ENCODE measurements around the gene OTUD1. TPM values are rescaled to one million over a fixed set of nuclear protein-coding genes. Genes with fewer than 3 reads are reported as not detected.

The OTUD1 gene
- total RNA-seq, 1 donor from 2014 or later = 20.8 TPM

DNA sequence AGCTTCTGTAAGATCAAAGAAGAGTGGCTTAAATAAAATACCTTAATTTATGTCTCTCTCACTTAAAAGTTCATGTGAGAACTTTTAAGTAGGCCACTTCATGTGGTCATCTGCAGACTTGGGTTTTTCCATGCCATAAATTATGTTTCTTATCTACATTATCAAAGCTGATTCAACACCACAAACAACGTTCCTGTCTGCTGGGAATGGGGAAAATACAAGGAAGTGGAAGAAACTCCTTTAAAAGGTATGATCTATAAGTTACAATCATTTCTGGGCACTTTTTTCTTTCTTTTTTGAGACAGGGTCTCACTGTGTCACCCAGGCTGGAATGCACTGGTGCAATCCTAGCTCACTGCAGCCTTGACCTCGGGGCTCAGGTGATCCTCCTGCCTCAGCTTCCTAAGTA is 16.9 kb upstream of the OTUD1 start:
- no peak for DNase-seq

DNA sequence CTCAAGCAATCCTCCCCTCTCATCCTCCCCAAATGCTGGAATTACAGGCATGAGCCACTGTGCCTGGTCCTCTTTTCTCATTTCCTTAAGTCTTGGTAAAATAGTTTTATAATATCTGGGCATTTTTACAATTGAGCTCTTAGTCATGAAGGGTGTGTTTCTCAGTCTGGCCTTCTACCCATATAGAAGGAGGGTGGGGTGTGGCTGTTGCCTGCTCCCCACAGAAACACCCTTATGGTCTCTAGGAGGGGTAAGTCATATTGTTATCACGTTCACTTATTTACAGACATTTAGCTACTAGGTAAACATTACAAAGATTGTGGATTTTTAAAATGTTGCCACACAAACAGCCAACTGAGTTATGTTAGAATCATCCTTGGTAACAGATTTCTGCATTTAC is 6.7 kb upstream of the OTUD1 start:
- no peak for DNase-seq

DNA sequence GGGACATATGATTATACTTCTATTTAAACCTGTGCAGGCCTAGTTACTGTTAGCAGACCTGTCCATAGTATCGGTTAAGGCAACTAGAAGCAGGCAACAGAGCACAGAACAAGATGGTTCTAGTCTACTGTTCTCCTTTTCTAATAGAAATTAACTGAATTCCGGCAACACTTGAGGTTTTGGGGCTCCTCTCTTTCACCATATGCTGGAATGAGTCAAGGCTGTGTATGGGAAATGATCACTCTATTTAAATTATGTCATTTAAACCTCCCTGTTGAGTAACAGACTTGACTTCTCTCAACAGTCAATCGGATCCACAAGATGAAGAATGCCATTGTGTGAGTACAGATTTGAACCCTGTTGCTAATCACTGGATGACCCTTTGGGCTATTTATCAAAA is 6.2 kb upstream of the OTUD1 start:
- no peak for DNase-seq

DNA sequence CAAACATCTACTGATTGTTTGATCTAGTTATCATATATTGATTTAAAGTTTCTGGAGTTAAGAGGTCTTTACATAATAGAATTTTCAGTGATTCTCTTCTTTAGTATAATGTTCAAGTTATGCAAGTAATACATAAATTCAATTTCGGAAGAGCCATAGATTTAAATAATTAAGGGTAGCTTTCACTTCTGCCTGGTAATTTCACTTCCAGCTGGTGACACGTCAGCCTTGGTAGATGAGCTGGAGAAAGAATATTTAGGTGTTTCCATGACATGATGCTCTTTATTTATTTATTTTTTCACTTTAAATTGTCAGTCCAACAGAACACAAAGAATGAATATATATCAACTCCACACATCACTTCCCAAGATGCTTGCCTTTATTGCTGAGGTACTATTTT is 5.2 kb upstream of the OTUD1 start:
- no peak for DNase-seq

DNA sequence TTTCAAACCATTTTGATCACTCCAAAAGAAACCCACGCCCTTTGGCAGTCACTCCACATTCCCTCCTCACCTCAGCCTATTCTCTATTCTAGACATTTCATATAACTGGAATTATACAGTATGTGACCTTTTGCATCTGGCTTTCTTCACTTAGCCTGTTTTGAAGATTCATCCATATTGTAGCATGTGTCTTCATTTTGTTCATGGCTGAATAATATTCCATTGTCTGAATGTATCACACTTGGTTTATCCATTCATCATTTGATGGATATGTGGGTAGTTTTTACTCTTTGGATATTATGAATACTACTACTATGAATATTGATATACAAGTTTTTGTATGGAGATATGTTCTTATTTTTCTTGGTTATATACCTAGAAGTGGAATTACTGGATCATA is 3.5 kb upstream of the OTUD1 start:
- no peak for DNase-seq

DNA sequence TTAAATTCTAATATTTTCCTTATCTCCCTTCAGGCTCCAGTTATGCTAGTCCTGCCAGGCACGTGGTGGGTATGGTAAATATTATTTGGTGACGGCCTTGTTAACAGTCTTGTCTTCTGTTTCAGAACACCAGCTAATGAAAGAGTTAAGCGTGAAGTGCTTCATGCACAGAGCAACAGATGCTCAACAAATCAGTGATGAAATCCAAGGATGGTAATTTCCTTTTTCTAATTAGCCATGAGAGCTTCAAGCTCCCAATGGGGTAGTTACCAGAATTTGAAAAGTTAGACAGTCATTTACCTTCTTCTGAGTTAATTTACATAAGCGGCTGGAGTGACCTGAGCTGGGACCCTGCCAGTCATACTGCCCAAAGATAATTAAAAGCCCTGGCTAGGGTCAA is 1.9 kb upstream of the OTUD1 start:
- no peak for DNase-seq

DNA sequence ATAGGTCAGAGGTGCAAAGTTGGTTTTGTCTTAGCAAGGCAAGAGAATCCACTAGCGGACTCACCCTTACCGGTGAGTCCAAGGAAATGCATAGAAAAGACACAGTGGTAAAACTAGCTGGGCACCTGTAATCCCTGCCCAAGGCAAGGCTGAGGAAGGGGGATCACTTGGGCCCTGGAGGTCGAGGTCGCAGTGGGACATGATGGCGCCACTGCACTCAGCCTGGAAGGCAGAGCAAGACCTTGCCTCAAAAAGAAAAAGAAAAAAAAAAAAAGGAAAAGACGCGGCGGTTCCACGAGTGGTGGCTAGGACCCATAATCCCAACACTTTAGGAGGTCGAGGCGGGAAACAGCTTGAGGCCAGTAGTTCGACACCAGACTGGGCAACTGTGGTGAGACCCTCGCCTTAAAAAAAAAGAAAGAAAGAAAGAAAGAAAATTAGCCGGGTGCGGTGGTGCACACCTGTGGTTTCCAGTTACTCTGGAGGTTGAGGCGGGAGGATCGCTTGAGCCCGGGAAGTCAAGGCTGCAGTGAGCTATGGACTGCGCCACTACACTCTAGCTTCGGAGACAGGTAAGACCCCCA is 820 bp upstream of the OTUD1 start:
- DNase-seq = no peak

DNA sequence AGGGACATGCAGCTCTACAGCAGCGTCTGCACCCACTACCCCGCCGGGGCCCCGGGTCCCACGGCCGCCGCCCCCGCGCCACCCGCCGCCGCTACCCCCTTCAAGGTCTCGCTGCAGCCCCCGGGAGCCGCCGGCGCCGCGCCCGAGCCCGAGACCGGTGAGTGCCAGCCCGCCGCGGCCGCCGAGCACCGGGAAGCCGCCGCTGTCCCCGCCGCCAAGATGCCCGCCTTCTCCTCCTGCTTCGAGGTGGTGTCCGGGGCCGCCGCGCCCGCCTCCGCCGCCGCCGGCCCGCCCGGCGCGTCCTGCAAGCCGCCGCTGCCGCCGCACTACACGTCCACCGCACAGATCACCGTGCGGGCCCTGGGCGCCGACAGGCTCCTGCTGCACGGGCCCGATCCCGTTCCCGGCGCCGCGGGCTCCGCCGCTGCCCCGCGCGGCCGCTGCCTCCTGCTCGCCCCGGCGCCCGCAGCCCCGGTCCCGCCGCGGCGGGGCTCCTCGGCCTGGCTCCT is 631 bp downstream of the OTUD1 start:
- no peak for DNase-seq

DNA sequence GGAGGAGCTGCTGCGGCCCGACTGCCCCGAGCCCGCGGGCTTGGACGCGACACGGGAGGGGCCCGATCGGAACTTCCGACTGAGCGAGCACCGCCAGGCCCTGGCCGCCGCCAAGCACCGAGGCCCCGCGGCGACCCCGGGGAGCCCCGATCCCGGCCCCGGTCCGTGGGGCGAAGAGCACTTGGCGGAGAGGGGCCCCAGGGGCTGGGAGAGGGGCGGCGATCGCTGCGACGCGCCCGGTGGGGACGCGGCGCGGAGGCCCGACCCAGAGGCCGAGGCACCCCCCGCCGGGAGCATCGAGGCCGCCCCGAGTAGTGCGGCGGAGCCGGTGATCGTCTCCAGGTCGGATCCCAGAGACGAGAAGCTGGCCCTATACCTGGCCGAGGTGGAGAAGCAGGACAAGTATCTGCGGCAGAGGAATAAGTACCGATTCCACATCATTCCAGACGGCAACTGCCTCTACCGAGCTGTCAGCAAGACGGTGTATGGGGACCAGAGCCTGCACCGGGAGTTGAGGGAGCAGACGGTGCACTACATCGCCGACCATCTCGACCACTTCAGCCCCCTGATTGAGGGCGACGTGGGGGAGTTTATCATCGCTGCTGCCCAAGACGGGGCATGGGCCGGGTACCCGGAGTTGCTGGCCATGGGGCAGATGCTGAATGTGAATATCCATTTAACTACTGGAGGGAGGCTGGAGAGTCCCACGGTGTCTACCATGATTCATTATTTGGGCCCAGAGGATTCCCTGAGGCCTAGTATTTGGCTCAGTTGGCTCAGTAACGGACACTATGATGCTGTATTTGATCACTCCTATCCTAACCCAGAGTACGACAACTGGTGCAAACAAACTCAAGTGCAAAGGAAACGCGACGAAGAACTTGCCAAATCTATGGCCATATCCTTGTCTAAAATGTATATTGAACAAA is 1.4 kb downstream of the OTUD1 start:
- no peak for DNase-seq

DNA sequence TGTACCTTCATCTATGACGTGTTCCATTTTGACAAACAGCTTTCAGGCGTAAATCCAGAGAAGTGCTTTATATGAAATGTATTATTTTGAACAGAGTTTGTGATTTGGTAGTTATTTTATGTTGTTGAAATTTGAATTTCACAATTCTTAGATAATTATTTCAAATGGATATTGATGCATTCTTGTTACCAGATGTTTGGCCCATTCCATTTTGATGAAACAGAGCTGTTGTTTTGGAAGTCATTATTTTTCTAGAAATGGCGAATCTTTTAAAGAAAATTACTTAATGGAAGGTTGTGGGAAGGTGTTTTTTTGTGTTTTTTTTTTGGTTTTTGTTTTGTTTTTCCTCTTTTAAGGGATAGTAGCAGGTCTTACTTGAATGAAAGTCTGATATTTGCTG is 2.4 kb downstream of the OTUD1 start:
- DNase-seq = peak; percentile 42

DNA sequence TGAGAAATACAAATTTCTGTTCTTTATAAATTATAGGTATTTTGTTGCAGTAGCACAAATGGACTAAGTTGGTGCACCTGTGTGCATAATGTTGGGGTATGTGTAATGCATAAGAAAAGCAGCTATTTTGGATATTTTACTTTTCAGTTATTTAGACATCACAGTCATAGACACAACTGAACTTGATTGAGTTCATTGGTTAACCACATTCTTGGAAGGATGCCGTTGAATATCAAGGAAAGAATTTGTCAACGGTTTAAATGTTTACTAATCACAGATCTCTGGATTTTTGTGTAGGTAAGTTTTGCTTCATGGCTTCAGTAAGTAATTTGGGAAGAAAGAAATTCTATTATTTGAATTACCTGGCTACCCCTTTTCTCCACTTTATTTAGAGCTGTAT is 4.1 kb downstream of the OTUD1 start:
- DNase-seq = no peak

DNA sequence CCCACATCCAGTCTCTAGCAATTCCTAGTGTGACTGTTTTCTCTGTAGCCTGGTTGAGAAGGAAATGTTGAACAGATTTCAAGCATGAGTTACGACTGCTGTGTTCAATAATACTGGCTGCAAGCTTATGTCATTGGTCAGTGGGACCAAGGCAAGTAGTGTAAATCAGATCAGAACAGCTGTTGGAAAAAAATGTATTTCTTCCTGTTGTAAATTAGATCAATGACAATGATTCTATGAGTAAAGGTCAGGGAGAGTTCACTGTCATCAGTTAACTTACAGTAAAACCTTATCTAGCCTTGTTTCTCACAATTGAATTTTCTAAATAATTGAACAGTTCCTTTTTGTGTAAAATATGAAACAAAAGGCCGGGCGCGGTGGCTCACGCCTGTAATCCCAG is 6.7 kb downstream of the OTUD1 start:
- no peak for DNase-seq

DNA sequence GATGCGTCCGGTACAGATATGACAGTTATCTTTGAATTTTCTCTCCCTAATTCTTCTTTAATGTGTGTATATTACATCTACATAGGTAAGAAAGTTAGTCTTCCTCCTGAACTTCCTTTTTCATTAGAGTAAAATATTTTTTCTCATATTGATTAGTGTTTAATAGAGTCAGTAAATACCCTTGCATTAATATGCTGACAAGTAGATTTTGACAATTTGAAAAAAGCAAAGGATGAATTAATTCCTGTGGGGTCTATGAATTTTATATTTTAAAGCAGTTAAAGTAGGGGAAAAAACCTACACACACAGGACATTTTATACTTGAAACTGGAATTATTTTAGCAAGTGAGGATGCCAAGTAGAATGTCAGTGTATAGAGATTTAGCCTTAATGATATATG is 9.4 kb downstream of the OTUD1 start:
- DNase-seq = no peak

DNA sequence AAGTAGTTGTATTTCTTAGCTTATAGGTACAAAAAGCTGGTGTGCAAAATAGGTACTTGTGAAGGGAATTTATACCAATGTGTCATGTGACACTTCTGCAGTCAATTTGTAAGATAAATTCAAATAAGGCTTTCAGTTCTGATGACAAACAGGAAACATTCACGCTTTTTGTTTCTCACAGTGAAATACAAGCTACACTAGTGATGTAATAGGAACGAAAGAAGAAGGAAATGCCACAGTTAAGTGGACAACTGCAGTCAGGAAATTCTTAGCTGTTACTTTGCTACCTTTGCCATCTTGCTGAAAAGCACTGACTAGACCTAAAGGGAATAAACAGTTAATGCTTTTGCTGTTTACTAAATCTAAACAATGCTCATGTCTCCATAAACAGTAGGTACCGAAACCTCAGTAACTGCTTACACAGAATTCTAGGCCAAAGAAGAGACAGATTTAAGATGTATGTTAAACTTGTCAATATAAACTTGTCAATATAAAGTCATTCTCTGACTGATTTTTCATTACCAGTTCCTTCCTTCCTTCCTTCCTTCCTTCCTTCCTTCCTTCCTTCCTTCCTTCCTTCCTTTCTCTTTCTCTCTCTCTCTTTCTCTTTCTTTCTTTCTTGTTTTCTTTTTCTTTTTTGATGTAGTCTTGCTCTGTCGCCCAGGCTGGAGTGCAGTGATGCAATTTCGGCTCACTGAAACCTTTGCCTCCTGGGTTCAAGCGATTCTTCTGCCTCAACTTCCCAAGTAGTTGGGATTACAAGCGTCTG is 10.1 kb downstream of the OTUD1 start:
- no peak for DNase-seq

DNA sequence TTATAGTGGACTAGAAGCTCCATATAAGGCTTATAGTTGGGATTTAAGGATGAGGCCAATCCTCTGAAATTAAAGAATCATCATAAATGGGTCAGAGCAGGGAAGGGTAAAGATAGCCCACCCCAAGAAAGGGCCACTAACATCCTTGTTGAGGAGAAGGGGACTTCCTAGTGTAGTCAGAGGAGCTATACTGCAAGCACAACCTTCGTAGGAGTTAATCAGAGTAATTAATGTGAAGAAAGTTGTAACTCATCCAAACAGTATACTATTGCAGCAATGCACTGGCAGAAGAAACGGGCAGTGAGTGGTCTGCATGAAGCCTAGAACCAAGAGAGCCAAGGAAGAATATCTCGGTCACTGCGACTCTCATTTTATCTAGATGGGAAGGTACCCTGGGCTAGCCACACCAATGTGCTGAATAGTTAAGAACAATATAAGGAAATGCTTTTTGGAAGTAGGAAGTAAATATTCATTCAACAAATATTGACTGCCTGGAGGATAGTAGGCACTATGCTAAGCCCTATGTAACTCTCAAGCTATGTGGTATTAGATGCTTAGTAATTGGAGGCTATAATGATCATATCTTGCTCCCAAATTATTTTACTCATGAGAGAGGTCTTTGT is 13.3 kb downstream of the OTUD1 start:
- no peak for DNase-seq

DNA sequence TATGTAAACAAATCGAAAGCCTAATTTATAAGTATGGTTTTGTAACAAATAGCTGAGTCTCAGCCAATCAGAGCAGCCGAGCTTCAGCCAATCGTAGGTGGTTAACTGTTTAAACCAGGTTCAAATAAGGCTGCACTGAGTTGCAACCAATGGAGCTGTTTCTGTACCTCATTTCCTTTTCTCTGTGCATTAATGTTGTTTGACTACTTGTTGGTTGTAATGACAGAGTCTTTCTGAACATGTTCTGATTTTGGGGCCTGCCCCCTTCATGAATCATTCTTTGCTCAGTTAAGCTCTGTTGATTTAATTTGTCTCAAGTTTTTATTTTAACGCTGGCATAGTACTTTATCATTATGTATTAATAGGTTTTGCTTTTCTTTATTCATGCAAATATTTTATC is 14.6 kb downstream of the OTUD1 start:
- DNase-seq = no peak

DNA sequence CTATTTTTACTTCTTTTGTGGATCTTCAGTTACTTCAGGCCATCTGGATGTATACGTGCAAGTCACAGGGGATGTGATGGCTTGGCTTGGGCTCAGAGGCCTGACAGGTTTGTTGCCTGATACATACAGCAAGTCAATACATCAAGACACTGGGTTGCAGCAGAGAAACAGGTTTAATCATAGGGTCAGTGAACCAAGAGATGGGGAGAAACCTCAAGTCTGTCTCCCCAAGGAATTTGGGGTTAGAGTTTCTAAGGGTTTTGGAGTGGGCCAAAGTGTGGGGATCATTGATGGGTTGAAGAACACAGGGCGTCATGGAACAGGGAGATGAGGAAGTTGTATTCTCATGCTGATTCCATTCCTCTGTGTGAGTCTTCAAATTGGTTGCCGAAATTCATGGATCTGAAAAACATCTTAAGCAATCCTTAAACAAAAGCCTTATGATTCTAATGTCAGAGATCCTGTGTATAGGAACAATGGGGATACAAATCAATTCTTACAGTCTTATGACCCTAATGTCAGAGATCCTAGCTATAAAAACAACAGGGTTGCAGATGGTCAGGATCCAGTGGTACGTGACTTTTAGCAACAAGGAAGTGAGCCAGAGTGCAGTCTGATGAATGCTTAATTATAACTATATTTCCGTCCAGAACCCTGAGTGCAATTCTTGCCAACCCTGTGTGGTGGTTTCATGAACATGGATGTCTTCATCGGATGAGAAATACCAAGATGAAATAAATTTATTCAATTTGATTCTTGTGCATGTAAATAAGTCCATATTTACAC is 18.9 kb downstream of the OTUD1 start:
- DNase-seq = no peak

DNA sequence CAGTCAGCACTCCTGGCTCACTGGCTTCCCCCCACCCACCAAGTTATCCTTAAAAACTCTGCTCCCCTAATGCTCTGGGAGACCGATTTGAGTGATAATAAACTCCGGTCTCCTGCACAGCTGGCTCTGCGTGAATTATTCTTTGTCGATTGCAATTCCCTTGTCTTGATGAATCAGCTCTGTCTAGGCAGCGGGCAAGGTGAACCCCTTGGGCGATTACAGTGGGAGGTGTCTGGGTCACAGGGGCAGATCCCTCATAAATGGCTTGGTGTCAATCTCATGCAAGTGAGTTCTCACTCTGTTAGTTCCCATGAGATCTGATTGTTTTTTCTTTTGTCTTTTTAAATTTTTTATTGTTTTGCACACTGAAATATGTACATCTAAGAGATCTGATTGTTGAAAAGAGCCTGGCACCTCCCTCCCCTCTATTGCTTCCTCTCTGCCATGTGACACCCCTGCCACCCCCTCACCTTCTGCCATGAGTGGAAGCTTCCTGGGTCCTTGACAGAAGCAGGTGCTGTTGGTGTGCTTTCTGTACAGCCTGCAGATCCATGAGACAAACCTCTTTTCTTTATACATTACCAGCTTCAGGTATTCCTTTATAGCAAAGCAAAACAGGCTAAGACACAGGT is 20.5 kb downstream of the OTUD1 start:
- no peak for DNase-seq

DNA sequence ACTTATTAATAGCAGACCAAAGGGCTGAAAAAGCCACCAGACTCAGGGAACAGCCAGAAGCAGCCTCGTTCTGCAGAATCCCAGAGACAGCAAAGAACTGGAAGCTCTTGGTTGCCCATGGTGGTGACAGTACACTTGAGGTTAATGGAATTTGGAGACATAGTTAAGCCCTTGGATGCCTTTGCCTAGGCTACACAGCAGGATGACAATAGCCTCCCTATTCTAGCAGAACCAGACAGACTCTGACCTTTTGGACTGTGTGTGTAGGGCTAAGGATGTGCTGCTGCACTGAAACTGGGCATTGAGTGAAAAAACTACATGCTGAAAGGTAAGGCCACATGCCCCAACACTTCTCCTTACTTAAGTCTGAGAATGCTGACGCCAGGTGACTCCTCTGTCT is 22.7 kb downstream of the OTUD1 start:
- DNase-seq = no peak

DNA sequence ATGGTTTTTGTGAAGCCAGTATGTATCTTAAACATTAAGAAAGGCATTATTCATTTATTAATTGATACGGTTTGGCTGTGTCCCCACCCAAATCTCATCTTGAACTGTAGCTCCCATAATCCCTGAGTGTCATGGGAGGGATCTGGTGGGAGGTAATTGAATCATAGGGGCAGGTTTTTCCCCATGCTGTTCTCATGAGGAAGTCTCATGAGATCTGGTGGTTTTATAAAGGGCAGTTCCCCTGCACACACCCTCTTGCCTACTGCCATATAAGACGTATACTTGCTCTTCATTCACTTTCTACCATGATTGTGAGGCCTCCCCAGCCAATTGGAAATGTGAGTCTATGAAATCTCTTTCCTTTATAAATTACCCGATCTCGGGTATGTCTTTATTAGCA is 28.1 kb downstream of the OTUD1 start:
- DNase-seq = no peak

DNA sequence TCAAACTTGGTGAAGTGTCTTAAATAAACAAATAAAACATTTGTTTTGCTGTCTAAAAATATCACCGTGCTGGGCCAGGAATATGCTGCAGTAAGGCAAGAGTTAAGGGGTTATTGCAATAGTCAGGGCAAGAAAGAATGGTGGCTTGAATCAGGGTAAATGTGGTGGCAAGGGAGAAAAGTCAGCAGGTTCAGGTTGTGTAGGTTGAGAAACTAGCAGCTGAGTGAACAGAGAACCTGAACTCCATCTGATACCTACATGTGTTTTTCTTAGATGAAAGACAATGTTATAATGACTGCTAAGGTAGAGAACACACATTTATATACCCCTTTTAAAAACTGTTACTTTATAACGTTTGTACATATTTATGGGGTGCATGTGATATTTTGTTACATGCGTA is 28.7 kb downstream of the OTUD1 start:
- no peak for DNase-seq

Measured in skin of body (tissue), 2 donors.